Aorta (tissue), 5 donors: ENCODE measurements around the gene CLCA1. TPM values are rescaled to one million over a fixed set of nuclear protein-coding genes. Genes with fewer than 3 reads are reported as not detected.

Source experiments
- ATAC-seq: fragments of 200-7000 bp; cut with Tn5 transposase; one replicate; pipeline ENCODE4 v1.9.1; 2022; ENCODE audit warnings: moderate library complexity; ENCODE audit not compliant: low FRiP score
- DNase-seq, 2 donors: peaks; one replicate each; pipeline ENCODE4 v3.0.0-alpha.2; 2020
- H3K27ac ChIP-seq, 2 donors: one replicate each; pipeline ENCODE4 v1.5.1; 2013; ENCODE audit warnings: low read length in 2 of 2, mild to moderate bottlenecking in 2 of 2, moderate library complexity in 2 of 2, control low read depth in 1 of 2, inconsistent platforms in 1 of 2, low read depth in 1 of 2
- H3K27me3 ChIP-seq, 2 donors: one replicate each; pipeline ENCODE4 v1.6.1; 2013; ENCODE audit warnings: control low read depth in 1 of 2, low read length in 1 of 2, mild to moderate bottlenecking in 1 of 2, moderate library complexity in 1 of 2; ENCODE audit not compliant: insufficient read depth in 2 of 2, control insufficient read depth in 1 of 2
- H3K36me3 ChIP-seq, 2 donors: one replicate each; pipeline ENCODE4 v1.6.1; 2013; ENCODE audit warnings: control low read depth in 1 of 2, low read length in 1 of 2, mild to moderate bottlenecking in 1 of 2; ENCODE audit not compliant: insufficient read depth in 2 of 2, control insufficient read depth in 1 of 2
- H3K4me1 ChIP-seq, 2 donors: one replicate each; pipeline ENCODE4 v1.6.1; 2013; ENCODE audit warnings: low read length in 2 of 2, control low read depth in 1 of 2, mild to moderate bottlenecking in 1 of 2, moderate library complexity in 1 of 2; ENCODE audit not compliant: insufficient read depth in 2 of 2, control insufficient read depth in 1 of 2
- H3K4me3 ChIP-seq, 2 donors: one replicate each; pipeline ENCODE4 v1.5.1; 2013; ENCODE audit warnings: low read length in 2 of 2, control low read depth in 1 of 2, mild to moderate bottlenecking in 1 of 2
- H3K9me3 ChIP-seq: one replicate; pipeline ENCODE4 v1.6.1; 2013; ENCODE audit warnings: mild to moderate bottlenecking, low read length; ENCODE audit not compliant: control insufficient read depth
- WGBS, 2 donors: extraction: QIAGEN DNeasy Blood & Tissue Kit; methylation state at CpG; one replicate each; pipeline ENCODE4 v1.1.7; 2013; 5-methylcytosine and 5-hydroxymethylcytosine counted together
- intact Hi-C, 2 donors: fragments of 100-400 bp; cut with DNase I; formaldehyde crosslinking; loops; one replicate each; pipeline versions ENCODE4 v1.14.2 to v1.15.0; 2022
- polyA plus RNA-seq, 2 donors: library from polyadenylated mRNA; stranded (reverse); fragments of 200-250 nt; gene quantifications; one replicate each; pipeline ENCODE4 v1.2.3, GENCODE V29; 2013
- total RNA-seq, 2 donors: library from RNA; stranded (reverse); fragmentation: NEBNext Ultra II Directional; extraction: Animal tissue kit (Norgen Biotek cat#: 25700); gene quantifications; one replicate each; pipeline ENCODE4 v1.2.1, GENCODE V29; 2021
- donor health status: healthy with polysubstance abuse.
- donor health status: Bipolar disorder and iron deficiency.
- donor health status: DM: no; HTN: no; CAD: no.
- donor health status: DM: no; HTN: no; CAD: no.
- donor health status: DM: yes; HTN: yes; CAD: no.

Gene CLCA1
- total and polyA plus RNA-seq, 4 donors = 0.10 to 29.7 (median 0.15) TPM; not detected in 1

GRCh38 chr1:86520789-86521521 is 52.2 kb downstream of the CLCA1 start:
- Histone ChIP-seq H3K9me3 (peaks cover 2% of the 10 kb centered on the region), H3K36me3 (no peaks in the 10 kb centered on the region), H3K27ac (no peak overlapping the region), H3K4me3 (no peak overlapping the region), H3K4me1 (no peaks in the 10 kb centered on the region), H3K27me3 (no peaks in the 10 kb centered on the region)
- ATAC-seq (no peak), DNase-seq (no peak)
- WGBS, 2 donors = 78 to 79% methylated on average over 4 of the region's 4 CpGs
- intact Hi-C loops = no loop called here

GRCh38 chr1:86521522-86521891 is 52.8 kb downstream of the CLCA1 start:
- 57 to 65% methylated on average over 2 of the region's 2 CpGs for WGBS, 2 donors
- H3K4me3 ChIP-seq = no peak overlapping the region
- no peak overlapping the region for H3K27ac ChIP-seq
- no peaks in the 10 kb centered on the region for H3K4me1 ChIP-seq
- H3K36me3 ChIP-seq = no peaks in the 10 kb centered on the region
- ATAC-seq (no peak), DNase-seq (no peak)
- intact Hi-C loops = no loop called here
- no peaks in the 10 kb centered on the region for H3K27me3 ChIP-seq
- peaks cover 2% of the 10 kb centered on the region for H3K9me3 ChIP-seq

GRCh38 chr1:86522240-86522639 is 53.5 kb downstream of the CLCA1 start:
- peaks cover 2% of the 10 kb centered on the region for H3K9me3 ChIP-seq
- H3K36me3 ChIP-seq = no peaks in the 10 kb centered on the region
- 58 to 65% methylated on average over 3 of the region's 3 CpGs for WGBS, 2 donors
- ATAC-seq (no peak), DNase-seq (no peak)
- H3K27ac ChIP-seq = no peak overlapping the region
- no peaks in the 10 kb centered on the region for H3K4me1 ChIP-seq
- no peak overlapping the region for H3K4me3 ChIP-seq
- no peaks in the 10 kb centered on the region for H3K27me3 ChIP-seq
- intact Hi-C loops = no loop called here

GRCh38 chr1:86523670-86524354 is 55.1 kb downstream of the CLCA1 start:
- peak; percentile 29 for ATAC-seq
- H3K4me1 ChIP-seq = no peaks in the 10 kb centered on the region
- intact Hi-C loops = no loop called here
- peaks cover 2% of the 10 kb centered on the region for H3K9me3 ChIP-seq
- DNase-seq = no peak
- no peaks in the 10 kb centered on the region for H3K27me3 ChIP-seq
- no peaks in the 10 kb centered on the region for H3K36me3 ChIP-seq
- H3K4me3 ChIP-seq = no peak overlapping the region
- H3K27ac ChIP-seq = no peak overlapping the region
- 96% methylated on average over 31 to 32 of the region's 32 CpGs for WGBS, 2 donors

GRCh38 chr1:86527306-86527705 is 58.6 kb downstream of the CLCA1 start:
- WGBS, 2 donors = 77 to 82% methylated on average over 4 of the region's 4 CpGs
- Histone ChIP-seq H3K4me3 (no peak overlapping the region), H3K36me3 (no peaks in the 10 kb centered on the region), H3K9me3 (peaks cover 2% of the 10 kb centered on the region), H3K4me1 (no peaks in the 10 kb centered on the region), H3K27me3 (no peaks in the 10 kb centered on the region), H3K27ac (no peak overlapping the region)
- ATAC-seq = no peak
- intact Hi-C loops = no loop called here
- no peak for DNase-seq

- Histone ChIP-seq H3K36me3 (no peaks in the 10 kb centered on the region), H3K27ac (no peak overlapping the region), H3K4me1 (no peaks in the 10 kb centered on the region), H3K9me3 (no peaks in the 10 kb centered on the region), H3K27me3 (no peaks in the 10 kb centered on the region), H3K4me3 (no peak overlapping the region)
- 73 to 80% methylated on average over 3 of the region's 3 CpGs for WGBS, 2 donors
- intact Hi-C loops = no loop called here
- DNase-seq (no peak), ATAC-seq (no peak)
Observed at GRCh38 chr1:86530211-86530845, 61.6 kb downstream of the CLCA1 start.

GRCh38 chr1:86537928-86538695 is 69.4 kb downstream of the CLCA1 start:
- Histone ChIP-seq H3K4me3 (no peak overlapping the region), H3K9me3 (no peaks in the 10 kb centered on the region), H3K27me3 (peaks cover 0 to 2% of the 10 kb centered on the region in 2 donors), H3K36me3 (no peaks in the 10 kb centered on the region), H3K27ac (no peak overlapping the region), H3K4me1 (no peaks in the 10 kb centered on the region)
- WGBS, 2 donors = 48 to 53% methylated on average over 4 of the region's 4 CpGs
- DNase-seq (no peak), ATAC-seq (no peak)
- intact Hi-C loops = no loop called here

GRCh38 chr1:86538775-86539174 is 70.0 kb downstream of the CLCA1 start:
- intact Hi-C loops = no loop called here
- no peaks in the 10 kb centered on the region for H3K9me3 ChIP-seq
- ATAC-seq = no peak
- peaks cover 0 to 2% of the 10 kb centered on the region in 2 donors for H3K27me3 ChIP-seq
- H3K4me3 ChIP-seq = no peak overlapping the region
- H3K4me1 ChIP-seq = no peaks in the 10 kb centered on the region
- H3K36me3 ChIP-seq = no peaks in the 10 kb centered on the region
- no peak overlapping the region for H3K27ac ChIP-seq
- no peak for DNase-seq
- WGBS, 2 donors = 68 to 69% methylated on average over 5 of the region's 5 CpGs
